Activated T-cell treated with anti-CD3 and anti-CD28 coated beads, Interleukin-2, amount 50 U/mL, for 24 hours (primary cell): ENCODE results near the gene EFHD1.
"Not testable (repeated sequence)": the region's sequence is repeated elsewhere in the genome, so short reads cannot be mapped to it uniquely, and the experiment has no call there.

Source experiments
- DNase-seq: peaks from one replicate; pipeline ENCODE4 v3.0.0-alpha.2; 2020
- H3K27ac Mint-ChIP-seq: 2 replicates; pipeline ENCODE4 v1.8.0; 2020; ENCODE audit warnings: mild to moderate bottlenecking, mixed read lengths
- H3K27me3 Mint-ChIP-seq: 2 replicates; pipeline ENCODE4 v1.8.0; 2020; ENCODE audit warnings: mixed read lengths
- H3K36me3 Mint-ChIP-seq: 2 replicates; pipeline ENCODE4 v1.8.0; 2020; ENCODE audit warnings: low read depth, mixed read lengths
- H3K4me1 Mint-ChIP-seq: 2 replicates; pipeline ENCODE4 v1.8.0; 2020; ENCODE audit warnings: low read depth, mixed read lengths
- H3K4me3 Mint-ChIP-seq: 2 replicates; pipeline ENCODE4 v1.8.0; 2020; ENCODE audit warnings: mild to moderate bottlenecking, moderate library complexity, mixed read lengths
- H3K9me3 Mint-ChIP-seq: 2 replicates; pipeline ENCODE4 v1.8.0; 2020; ENCODE audit warnings: mixed read lengths

EFHD1 gene

DNA sequence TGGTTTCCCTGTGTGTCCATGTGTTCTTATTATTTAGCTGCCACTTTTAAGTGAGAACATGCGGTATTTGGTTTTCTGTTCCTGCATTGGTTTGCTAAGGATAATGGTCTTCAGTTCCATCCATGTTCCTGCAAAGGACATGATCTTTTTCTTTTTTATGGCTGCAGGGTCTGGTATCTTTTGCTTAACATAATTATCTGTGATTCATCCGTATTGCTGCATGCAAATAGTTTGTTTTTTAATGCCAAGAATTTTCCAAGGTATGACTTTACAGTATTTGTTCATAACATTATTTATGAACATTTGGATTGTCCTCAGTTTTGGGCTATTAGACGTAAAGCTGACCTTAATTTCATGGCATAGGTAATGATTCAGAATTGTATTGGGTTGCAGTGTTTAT is 81.6 kb downstream of the EFHD1 start:
- DNase-seq, result no peak
- Mint-ChIP-seq H3K9me3 (peaks cover 3% of the 10 kb centered on the region), H3K4me3 (no peak overlapping the region), H3K27me3 (no peaks in the 10 kb centered on the region), H3K27ac (no peak overlapping the region), H3K4me1 (peaks cover 41% of the 10 kb centered on the region), H3K36me3 (peaks cover 84% of the 10 kb centered on the region)

DNA sequence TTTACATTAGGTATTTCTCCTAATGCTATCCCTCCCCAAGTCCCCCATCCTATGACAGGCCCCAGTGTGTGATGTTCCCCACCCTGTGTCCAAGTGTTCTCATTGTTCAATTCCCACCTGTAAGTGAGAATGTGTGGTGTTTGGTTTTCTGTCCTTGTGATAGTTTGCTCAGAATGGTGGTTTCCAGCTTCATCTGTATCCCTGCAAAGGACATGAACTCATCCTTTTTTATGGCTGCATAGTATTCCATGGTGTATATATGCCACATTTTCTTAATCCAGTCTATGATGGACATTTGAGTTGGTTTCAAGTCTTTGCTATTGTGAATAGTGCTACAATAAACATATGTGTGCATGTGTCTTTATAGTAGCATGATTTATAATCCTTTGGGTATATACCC is 86.7 kb downstream of the EFHD1 start:
- H3K27ac Mint-ChIP-seq, H3K27me3 Mint-ChIP-seq, DNase-seq, H3K9me3 Mint-ChIP-seq, H3K4me3 Mint-ChIP-seq: not testable (repeated sequence)
- Mint-ChIP-seq H3K4me1 (peaks cover 55% of the 10 kb centered on the region), H3K36me3 (peaks cover 81% of the 10 kb centered on the region)

DNA sequence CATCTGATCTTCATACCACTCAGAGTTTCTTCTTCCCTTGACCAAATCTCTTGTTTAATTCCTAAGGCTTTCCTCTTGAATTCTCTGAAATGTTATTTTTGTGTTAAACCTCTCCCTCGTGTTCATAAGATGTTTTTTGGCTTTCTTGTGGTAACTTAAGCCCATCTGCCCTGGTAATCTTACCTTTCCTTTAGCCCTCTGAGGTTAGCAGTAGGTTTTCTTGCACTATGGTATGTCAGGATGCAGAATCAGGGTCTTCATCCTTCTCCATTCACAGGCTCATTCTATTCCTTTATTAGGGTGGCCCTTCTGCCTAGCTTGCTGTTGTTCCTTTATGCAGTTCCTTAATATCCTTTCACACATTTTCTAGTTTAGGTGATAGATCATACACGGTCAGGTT is 87.9 kb downstream of the EFHD1 start:
- no peak overlapping the region for H3K4me3 Mint-ChIP-seq
- H3K9me3 Mint-ChIP-seq, result peaks cover 4% of the 10 kb centered on the region
- H3K36me3 Mint-ChIP-seq, result peaks cover 82% of the 10 kb centered on the region
- H3K4me1 Mint-ChIP-seq, result peaks cover 46% of the 10 kb centered on the region
- no peaks in the 10 kb centered on the region for H3K27me3 Mint-ChIP-seq
- no peak overlapping the region for H3K27ac Mint-ChIP-seq
- DNase-seq, result no peak

DNA sequence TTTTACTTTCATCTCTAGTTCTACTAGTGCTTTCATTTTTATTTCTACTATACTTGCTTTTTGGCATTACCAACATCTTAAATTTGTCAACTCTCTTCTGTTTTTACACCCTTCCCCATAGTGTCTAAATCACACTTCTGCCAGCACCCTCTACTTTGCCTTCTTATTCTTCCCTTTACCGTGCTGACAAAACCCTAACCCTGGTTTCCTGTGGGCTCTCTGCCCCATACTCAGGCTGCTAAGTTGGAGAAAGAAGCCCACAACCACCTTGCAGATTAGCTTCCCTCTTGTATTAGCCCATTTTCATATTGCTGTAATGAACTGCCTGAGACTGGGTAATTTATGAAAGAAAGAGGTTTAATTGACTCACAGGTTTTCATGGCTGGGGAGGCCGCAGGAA is 88.5 kb downstream of the EFHD1 start:
- H3K27me3 Mint-ChIP-seq, result no peaks in the 10 kb centered on the region
- peak overlapping the region; percentile 71 for H3K27ac Mint-ChIP-seq
- H3K4me3 Mint-ChIP-seq, result no peak overlapping the region
- H3K36me3 Mint-ChIP-seq, result peaks cover 79% of the 10 kb centered on the region
- no peak for DNase-seq
- H3K4me1 Mint-ChIP-seq, result peaks cover 44% of the 10 kb centered on the region
- H3K9me3 Mint-ChIP-seq, result peaks cover 4% of the 10 kb centered on the region

DNA sequence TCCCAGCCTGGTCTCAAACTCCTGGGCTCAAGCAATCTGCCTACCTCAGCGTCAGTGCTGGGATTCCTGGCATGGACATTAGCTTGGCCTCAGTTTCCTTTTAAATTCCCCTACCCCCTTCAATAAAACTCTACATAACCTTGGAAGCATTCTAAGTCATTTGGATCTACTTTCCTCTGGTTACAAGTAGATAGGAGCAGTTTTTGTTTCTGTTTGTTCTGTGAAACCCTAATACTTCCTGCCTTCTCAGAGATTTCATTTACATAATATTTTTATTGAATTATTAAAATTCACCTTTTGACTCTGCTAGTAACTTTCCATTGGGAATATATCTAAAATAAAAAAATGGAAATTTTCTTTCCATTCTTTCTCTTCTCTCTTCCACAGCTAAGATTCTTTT is 89.6 kb downstream of the EFHD1 start:
- H3K4me1 Mint-ChIP-seq, result peaks cover 36% of the 10 kb centered on the region

DNA sequence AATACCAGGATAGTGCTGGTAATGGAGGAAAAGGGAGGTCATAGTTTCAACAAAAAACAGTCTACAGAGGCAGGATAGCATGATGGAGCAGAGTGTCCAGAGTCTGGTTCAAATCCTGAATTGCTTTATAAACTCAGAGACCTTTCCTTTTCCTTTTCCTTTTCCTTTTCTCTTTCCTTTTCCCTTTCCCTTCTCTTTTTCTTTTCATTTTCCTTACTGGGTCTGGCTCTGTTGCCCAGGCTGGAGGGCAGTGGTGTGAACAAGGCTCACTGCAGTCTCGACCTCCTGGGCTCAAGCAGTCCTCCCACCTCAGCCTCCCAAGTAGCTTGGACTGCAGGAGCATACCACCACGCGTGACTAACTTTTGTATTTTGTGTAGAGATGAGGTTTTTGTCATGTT is 95.4 kb downstream of the EFHD1 start:
- Mint-ChIP-seq H3K4me3 (no peak overlapping the region), H3K27ac (no peak overlapping the region), H3K36me3 (peaks cover 78% of the 10 kb centered on the region), H3K9me3 (no peaks in the 10 kb centered on the region), H3K27me3 (no peaks in the 10 kb centered on the region), H3K4me1 (peaks cover 10% of the 10 kb centered on the region)
- DNase-seq, result no peak

More for the DNA sequence above, 89.6 kb downstream of the EFHD1 start:
- Mint-ChIP-seq H3K36me3 (peaks cover 79% of the 10 kb centered on the region), H3K4me3 (no peak overlapping the region), H3K9me3 (peaks cover 4% of the 10 kb centered on the region), H3K27me3 (no peaks in the 10 kb centered on the region), H3K27ac (no peak overlapping the region)
- DNase-seq, result no peak

DNA sequence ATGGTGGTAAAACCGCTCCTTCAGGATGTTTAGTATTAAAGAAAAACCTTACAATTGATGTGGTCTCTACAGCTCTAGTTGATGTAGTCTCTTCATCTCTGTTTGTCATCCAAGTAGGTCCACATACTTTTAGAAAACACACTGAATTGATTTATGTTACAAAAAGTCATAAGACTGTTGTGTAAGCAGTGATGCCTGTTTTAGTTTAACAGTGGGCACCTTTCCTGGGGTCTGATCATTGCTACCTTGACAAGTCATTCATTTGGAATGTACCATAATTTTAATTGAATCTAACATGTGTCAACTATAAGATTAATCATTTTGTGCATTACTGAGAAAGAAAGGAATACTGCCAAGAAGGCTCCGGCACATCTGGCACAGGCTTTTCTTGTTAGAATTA is 98.1 kb downstream of the EFHD1 start:
- H3K27ac Mint-ChIP-seq, result no peak overlapping the region
- peaks cover 73% of the 10 kb centered on the region for H3K36me3 Mint-ChIP-seq
- H3K9me3 Mint-ChIP-seq, result no peaks in the 10 kb centered on the region
- H3K4me1 Mint-ChIP-seq, result peaks cover 10% of the 10 kb centered on the region
- no peaks in the 10 kb centered on the region for H3K27me3 Mint-ChIP-seq
- no peak overlapping the region for H3K4me3 Mint-ChIP-seq
- DNase-seq, result no peak
